ENCODE results near the gene STX5.

Gene STX5

GRCh38 chr11:62804310-62805075, 27.4 kb downstream of the STX5 start:
- Histone ChIP-seq H3K9me2 (replicated peaks; ENCODE audit: control insufficient read depth, low read length) (no peaks in the 10 kb centered on the region), H3K36me3 (ENCODE audit: control insufficient read depth, low read length) (peaks cover 53% of the 10 kb centered on the region), H4K20me1 (ENCODE audit: control insufficient read depth, insufficient read depth, low read depth, low read length) (peaks cover 9% of the 10 kb centered on the region), H3K4me1 (ENCODE audit: control insufficient read depth, low read length) (peaks cover 27% of the 10 kb centered on the region), H3K4me2 (ENCODE audit: low read length) (peak overlapping the region; percentile 85), H3K9me3 (ENCODE audit: control insufficient read depth, insufficient read depth, low read length) (no peaks in the 10 kb centered on the region), H3K27me3 (ENCODE audit: control insufficient read depth, low read length) (no peaks in the 10 kb centered on the region), H3K27ac (ENCODE audit: low read depth, low read length) (peak overlapping the region; percentile 37; the same call in 1 of the 2 replicates), H3F3A (ENCODE audit: control insufficient read depth, insufficient read depth) (no peaks in the 10 kb centered on the region), H3K79me2 (ENCODE audit: control insufficient read depth, low read length) (peaks cover 43% of the 10 kb centered on the region), H3K4me3 (ENCODE audit: low read length) (peak overlapping the region; percentile 80)
- no peak for TF ChIP-seq CTCF (IDR thresholded peaks at IDR 0.05; ENCODE audit: low read depth, low read length, poor library complexity, severe bottlenecking)
- no peak for TF ChIP-seq EZH2phosphoT487 (IDR thresholded peaks at IDR 0.05; ENCODE audit: borderline replicate concordance, low read length)

DNA sequence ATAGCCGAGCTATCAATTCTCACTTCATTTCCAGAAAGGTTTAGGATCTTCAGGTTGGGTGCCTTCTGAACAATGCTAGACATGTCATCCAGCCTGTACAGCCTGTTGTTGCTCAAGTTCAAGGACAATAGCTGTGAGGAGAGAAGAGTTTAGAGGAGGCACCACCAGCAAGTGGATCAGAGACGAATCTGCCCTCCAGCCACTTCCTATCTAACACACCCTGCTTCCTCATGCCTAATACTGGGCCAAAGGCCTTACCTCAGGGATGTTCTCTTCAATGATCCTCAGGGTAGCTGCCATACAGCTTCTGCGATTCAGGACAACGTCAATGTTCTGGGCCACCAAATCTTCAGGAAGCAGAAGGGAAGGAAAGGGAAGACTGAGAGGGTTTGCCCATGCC, 30.8 kb downstream of the STX5 start:
- Histone ChIP-seq H3K4me3 (ENCODE audit: low read length) (no peak overlapping the region), H3K79me2 (ENCODE audit: control insufficient read depth, low read length) (peaks cover 41% of the 10 kb centered on the region)

GRCh38 chr11:62799486-62799885, 32.4 kb downstream of the STX5 start:
- H3K79me2 ChIP-seq (ENCODE audit: control insufficient read depth, low read length), result peaks cover 29% of the 10 kb centered on the region
- H3K4me2 ChIP-seq (ENCODE audit: low read length), result no peak overlapping the region
- no peak for TF ChIP-seq EZH2phosphoT487 (IDR thresholded peaks at IDR 0.05; ENCODE audit: borderline replicate concordance, low read length)
- no peaks in the 10 kb centered on the region for H3F3A ChIP-seq (ENCODE audit: control insufficient read depth, insufficient read depth)
- H3K9me2 ChIP-seq (replicated peaks; ENCODE audit: control insufficient read depth, low read length), result no peaks in the 10 kb centered on the region
- peaks cover 9% of the 10 kb centered on the region for H4K20me1 ChIP-seq (ENCODE audit: control insufficient read depth, insufficient read depth, low read depth, low read length)
- H3K27me3 ChIP-seq (ENCODE audit: control insufficient read depth, low read length), result no peaks in the 10 kb centered on the region
- H3K4me3 ChIP-seq (ENCODE audit: low read length), result no peak overlapping the region
- no peak overlapping the region for H3K27ac ChIP-seq (ENCODE audit: low read depth, low read length)
- peaks cover 12% of the 10 kb centered on the region for H3K4me1 ChIP-seq (ENCODE audit: control insufficient read depth, low read length)
- no peaks in the 10 kb centered on the region for H3K9me3 ChIP-seq (ENCODE audit: control insufficient read depth, insufficient read depth, low read length)
- H3K36me3 ChIP-seq (ENCODE audit: control insufficient read depth, low read length), result peaks cover 91% of the 10 kb centered on the region

More for the DNA sequence above, 30.8 kb downstream of the STX5 start:
- peaks cover 79% of the 10 kb centered on the region for H3K36me3 ChIP-seq (ENCODE audit: control insufficient read depth, low read length)
- H3K4me1 ChIP-seq (ENCODE audit: control insufficient read depth, low read length), result peaks cover 13% of the 10 kb centered on the region
- H3K27ac ChIP-seq (ENCODE audit: low read depth, low read length), result no peak overlapping the region
- peaks cover 9% of the 10 kb centered on the region for H4K20me1 ChIP-seq (ENCODE audit: control insufficient read depth, insufficient read depth, low read depth, low read length)
- TF ChIP-seq CTCF (IDR thresholded peaks at IDR 0.05; ENCODE audit: low read depth, low read length, poor library complexity, severe bottlenecking), result no peak
- no peak for TF ChIP-seq EZH2phosphoT487 (IDR thresholded peaks at IDR 0.05; ENCODE audit: borderline replicate concordance, low read length)
- H3K9me2 ChIP-seq (replicated peaks; ENCODE audit: control insufficient read depth, low read length), result no peaks in the 10 kb centered on the region
- no peaks in the 10 kb centered on the region for H3F3A ChIP-seq (ENCODE audit: control insufficient read depth, insufficient read depth)
- no peaks in the 10 kb centered on the region for H3K27me3 ChIP-seq (ENCODE audit: control insufficient read depth, low read length)
- no peaks in the 10 kb centered on the region for H3K9me3 ChIP-seq (ENCODE audit: control insufficient read depth, insufficient read depth, low read length)
- H3K4me2 ChIP-seq (ENCODE audit: low read length), result no peak overlapping the region

GRCh38 chr11:62796281-62796680, 35.6 kb downstream of the STX5 start:
- TF ChIP-seq EZH2phosphoT487 (IDR thresholded peaks at IDR 0.05; ENCODE audit: borderline replicate concordance, low read length) (no peak), CTCF (IDR thresholded peaks at IDR 0.05; ENCODE audit: low read depth, low read length, poor library complexity, severe bottlenecking) (no peak)
- H3K4me1 ChIP-seq (ENCODE audit: control insufficient read depth, low read length), result peaks cover 9% of the 10 kb centered on the region
- no peaks in the 10 kb centered on the region for H3K27me3 ChIP-seq (ENCODE audit: control insufficient read depth, low read length)
- H3K36me3 ChIP-seq (ENCODE audit: control insufficient read depth, low read length), result peaks cover 89% of the 10 kb centered on the region
- H4K20me1 ChIP-seq (ENCODE audit: control insufficient read depth, insufficient read depth, low read depth, low read length), result no peaks in the 10 kb centered on the region
- peaks cover 13% of the 10 kb centered on the region for H3K79me2 ChIP-seq (ENCODE audit: control insufficient read depth, low read length)
- H3K9me3 ChIP-seq (ENCODE audit: control insufficient read depth, insufficient read depth, low read length), result no peaks in the 10 kb centered on the region
- H3K27ac ChIP-seq (ENCODE audit: low read depth, low read length), result no peak overlapping the region
- no peak overlapping the region for H3K4me2 ChIP-seq (ENCODE audit: low read length)
- H3F3A ChIP-seq (ENCODE audit: control insufficient read depth, insufficient read depth), result peaks cover 12% of the 10 kb centered on the region
- no peak overlapping the region for H3K4me3 ChIP-seq (ENCODE audit: low read length)
- H3K9me2 ChIP-seq (replicated peaks; ENCODE audit: control insufficient read depth, low read length), result no peaks in the 10 kb centered on the region
